Nephron (organoid): ENCODE results near the gene THSD4.

Experiments
- H3K27ac Mint-ChIP-seq, 3 experiments: 2 replicates each; pipeline ENCODE4 v1.8.0; 2020; ENCODE audit warnings: mixed read lengths in 3 of 3, mild to moderate bottlenecking in 2 of 3, moderate library complexity in 1 of 3
- H3K27me3 Mint-ChIP-seq: 2 replicates; pipeline ENCODE4 v1.8.0; 2021; ENCODE audit warnings: low read depth, mild to moderate bottlenecking, moderate library complexity, mixed read lengths
- H3K36me3 Mint-ChIP-seq: 2 replicates; pipeline ENCODE4 v1.8.0; 2020; ENCODE audit warnings: low read depth, mixed read lengths
- H3K4me1 Mint-ChIP-seq: 2 replicates; pipeline ENCODE4 v1.8.0; 2020; ENCODE audit warnings: mixed read lengths
- H3K4me3 Mint-ChIP-seq, 3 experiments: 2 replicates each; pipeline ENCODE4 v1.8.0; 2020; ENCODE audit warnings: mild to moderate bottlenecking in 3 of 3, mixed read lengths in 3 of 3, moderate library complexity in 2 of 3
- H3K9me3 Mint-ChIP-seq: 2 replicates; pipeline ENCODE4 v1.8.0; 2020; ENCODE audit warnings: mixed read lengths
- TF ChIP-seq, protein P1 (sequence below), 3 experiments: fragments of 200-600 bp; sonication (generic); IDR thresholded peaks; one replicate each; pipeline ENCODE4 v1.5.0; 2021; ENCODE audit warnings: antibody characterized with exemption in 3 of 3; ENCODE audit not compliant: unreplicated experiment in 3 of 3

The THSD4 gene

DNA sequence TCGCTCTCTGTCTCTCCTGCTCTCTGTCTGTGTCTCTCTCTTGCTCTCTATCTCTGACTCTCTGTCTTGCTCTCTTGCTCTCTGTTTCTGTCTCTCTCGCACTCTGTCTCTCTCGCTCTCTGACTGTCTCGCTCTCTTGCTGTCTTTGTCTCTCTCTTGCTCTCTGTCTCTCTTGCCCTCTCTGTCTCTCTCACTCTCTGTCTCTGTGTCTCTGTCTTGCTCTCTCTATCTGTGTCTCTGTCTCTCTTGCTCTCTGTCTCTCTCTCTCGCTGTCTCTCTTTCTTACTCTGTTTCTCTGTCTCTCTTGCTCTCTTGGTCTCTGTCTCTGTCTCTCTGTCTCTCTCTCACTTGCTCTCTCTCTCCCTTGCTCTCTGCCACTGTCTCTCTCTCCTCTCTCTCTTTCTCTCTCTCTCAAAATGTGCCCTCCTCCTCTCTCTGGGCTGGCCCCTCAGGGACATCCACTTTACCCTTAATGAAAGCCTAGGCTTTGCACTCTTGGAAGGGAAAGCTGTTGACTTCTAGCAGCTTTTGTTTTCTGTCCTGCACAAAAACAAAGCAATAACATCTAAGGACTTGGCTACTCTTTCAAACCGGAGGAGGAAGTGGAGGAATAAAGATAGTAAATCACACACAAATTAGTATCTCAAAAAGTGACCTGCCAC is 621.1 kb downstream of the THSD4 start:
- TF ChIP-seq, protein P1, sequence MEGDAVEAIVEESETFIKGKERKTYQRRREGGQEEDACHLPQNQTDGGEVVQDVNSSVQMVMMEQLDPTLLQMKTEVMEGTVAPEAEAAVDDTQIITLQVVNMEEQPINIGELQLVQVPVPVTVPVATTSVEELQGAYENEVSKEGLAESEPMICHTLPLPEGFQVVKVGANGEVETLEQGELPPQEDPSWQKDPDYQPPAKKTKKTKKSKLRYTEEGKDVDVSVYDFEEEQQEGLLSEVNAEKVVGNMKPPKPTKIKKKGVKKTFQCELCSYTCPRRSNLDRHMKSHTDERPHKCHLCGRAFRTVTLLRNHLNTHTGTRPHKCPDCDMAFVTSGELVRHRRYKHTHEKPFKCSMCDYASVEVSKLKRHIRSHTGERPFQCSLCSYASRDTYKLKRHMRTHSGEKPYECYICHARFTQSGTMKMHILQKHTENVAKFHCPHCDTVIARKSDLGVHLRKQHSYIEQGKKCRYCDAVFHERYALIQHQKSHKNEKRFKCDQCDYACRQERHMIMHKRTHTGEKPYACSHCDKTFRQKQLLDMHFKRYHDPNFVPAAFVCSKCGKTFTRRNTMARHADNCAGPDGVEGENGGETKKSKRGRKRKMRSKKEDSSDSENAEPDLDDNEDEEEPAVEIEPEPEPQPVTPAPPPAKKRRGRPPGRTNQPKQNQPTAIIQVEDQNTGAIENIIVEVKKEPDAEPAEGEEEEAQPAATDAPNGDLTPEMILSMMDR (IDR thresholded peaks at IDR 0.05; ENCODE audit: unreplicated experiment in 3 of 3): no peak
- Mint-ChIP-seq H3K9me3 (no peaks in the 10 kb centered on the region), H3K27ac (no peak overlapping the region), H3K4me3 (no peak overlapping the region), H3K27me3 (no peaks in the 10 kb centered on the region), H3K36me3 (peaks cover 3% of the 10 kb centered on the region), H3K4me1 (peaks cover 6% of the 10 kb centered on the region)

DNA sequence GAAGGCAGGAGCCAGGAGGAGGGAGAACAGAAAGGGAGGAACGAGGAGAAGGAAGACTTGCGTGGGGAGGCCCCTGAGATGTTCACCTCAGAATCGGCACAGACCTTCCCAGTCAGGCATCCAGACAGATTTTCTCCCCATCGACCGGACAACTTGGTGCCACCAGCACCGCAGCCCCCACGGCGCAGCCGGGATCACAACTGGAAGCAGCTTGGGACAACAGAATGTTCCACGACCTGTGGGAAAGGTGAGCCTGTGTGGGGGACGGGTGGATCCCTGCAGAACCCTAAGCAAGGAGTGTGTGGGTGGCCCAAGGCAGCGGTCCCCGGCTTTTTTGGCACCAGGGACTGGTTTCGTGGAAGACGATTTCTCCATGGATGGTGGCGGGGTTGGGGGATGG is 622.5 kb downstream of the THSD4 start:
- Mint-ChIP-seq H3K4me1 (no peaks in the 10 kb centered on the region), H3K36me3 (no peaks in the 10 kb centered on the region), H3K27ac (no peak overlapping the region), H3K4me3 (no peak overlapping the region), H3K9me3 (no peaks in the 10 kb centered on the region), H3K27me3 (peaks cover 5% of the 10 kb centered on the region)
- TF ChIP-seq, protein P1 (IDR thresholded peaks at IDR 0.05; ENCODE audit: unreplicated experiment in 3 of 3): no peak

DNA sequence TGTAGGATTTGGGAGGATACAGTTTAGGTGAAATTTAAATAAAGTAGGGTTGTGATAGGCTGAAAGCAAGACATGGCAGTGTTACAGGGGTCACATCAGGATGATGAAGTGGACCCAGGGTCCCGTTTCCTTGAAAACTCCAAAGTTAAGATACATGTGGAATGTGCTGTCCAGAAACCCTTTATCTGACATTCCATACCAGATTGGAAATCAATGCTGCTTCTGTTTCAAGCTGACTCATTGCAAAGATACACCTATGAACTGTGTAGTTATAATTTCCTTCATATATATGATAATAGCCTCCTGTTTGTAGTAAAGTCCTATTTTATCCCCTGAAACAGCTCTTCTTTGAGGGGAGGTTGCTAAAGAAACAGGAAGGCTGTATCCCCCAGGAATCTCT is 624.1 kb downstream of the THSD4 start:
- TF ChIP-seq, protein P1 (IDR thresholded peaks at IDR 0.05; ENCODE audit: unreplicated experiment in 3 of 3): no peak
- Mint-ChIP-seq H3K4me1 (peaks cover 11% of the 10 kb centered on the region), H3K4me3 (no peak overlapping the region), H3K36me3 (no peaks in the 10 kb centered on the region), H3K27ac (no peak overlapping the region), H3K27me3 (peaks cover 5% of the 10 kb centered on the region), H3K9me3 (no peaks in the 10 kb centered on the region)

DNA sequence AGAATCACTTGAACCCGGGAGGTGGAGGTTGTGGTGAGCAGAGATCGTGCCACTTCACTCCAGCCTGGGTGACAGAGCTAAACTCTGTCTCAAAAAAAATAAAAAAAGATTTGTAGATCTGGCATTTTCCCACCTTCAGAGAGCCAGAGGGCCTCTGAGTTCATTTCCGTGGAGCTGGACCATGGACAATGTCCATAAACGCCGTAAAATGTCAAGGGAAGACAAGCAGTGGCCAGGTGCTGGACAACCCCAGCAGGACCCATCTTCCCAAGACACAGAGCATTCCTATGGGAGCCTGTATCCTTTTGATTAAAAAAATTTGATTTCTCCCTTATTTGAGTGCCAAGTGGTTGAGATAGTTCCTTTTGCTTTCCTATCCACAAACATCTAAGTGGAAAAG is 627.7 kb downstream of the THSD4 start:
- H3K36me3 Mint-ChIP-seq: peaks cover 11% of the 10 kb centered on the region
- H3K27ac Mint-ChIP-seq: peak overlapping the region in 1 of 3 experiments; percentile 26
- H3K4me1 Mint-ChIP-seq: peaks cover 15% of the 10 kb centered on the region
- H3K9me3 Mint-ChIP-seq: peaks cover 2% of the 10 kb centered on the region
- H3K27me3 Mint-ChIP-seq: peaks cover 5% of the 10 kb centered on the region
- no peak overlapping the region for H3K4me3 Mint-ChIP-seq
- TF ChIP-seq, protein P1 (IDR thresholded peaks at IDR 0.05; ENCODE audit: unreplicated experiment in 3 of 3): no peak

DNA sequence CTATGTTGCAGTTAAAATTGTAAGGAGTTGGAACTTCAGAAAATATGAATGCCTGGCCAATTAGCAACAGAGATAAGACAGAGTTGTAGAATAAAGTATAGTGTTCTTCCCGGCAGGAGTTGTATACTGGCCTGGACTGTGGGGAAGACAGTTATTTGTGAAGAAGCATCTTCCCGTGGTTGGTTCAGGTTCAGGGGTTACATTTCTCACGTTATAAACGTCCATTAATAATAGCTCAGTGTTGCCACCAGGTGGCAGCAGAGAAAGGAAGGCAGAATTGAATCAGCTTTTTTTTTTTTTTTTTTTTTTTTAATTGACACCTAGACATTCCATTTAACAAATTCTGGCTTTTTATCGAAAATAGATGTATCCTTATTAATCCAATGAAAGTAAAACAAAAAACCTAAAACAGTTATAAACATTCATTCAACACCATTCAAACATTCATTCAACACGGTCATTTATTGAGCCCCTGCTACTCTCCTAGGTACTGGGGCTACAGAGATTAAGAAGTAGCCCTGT is 628.7 kb downstream of the THSD4 start:
- Mint-ChIP-seq H3K36me3 (peaks cover 15% of the 10 kb centered on the region), H3K27me3 (peaks cover 5% of the 10 kb centered on the region), H3K9me3 (peaks cover 2% of the 10 kb centered on the region), H3K27ac (peak overlapping the region in 2 of 3 experiments; percentile 26 to 47), H3K4me3 (no peak overlapping the region), H3K4me1 (peaks cover 17% of the 10 kb centered on the region)
- TF ChIP-seq, protein P1 (IDR thresholded peaks at IDR 0.05; ENCODE audit: unreplicated experiment in 3 of 3): peak; percentile 70 to 78 (median 77)

DNA sequence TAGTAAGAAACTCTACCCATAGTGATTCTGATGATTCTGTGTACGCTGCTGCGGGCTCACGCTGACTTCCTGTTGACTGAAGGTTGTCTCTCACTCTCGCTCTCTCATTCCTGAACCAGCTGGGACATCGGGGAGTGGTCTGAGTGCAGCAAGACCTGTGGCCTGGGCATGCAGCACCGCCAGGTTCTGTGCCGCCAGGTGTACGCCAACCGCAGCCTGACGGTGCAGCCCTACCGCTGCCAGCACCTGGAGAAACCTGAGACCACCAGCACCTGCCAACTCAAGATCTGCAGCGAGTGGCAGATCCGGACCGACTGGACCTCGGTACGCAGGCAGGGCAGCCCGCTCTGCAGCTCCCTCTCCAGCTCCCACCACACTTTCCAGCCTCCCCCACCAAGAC is 631.4 kb downstream of the THSD4 start:
- Mint-ChIP-seq H3K27me3 (peaks cover 9% of the 10 kb centered on the region), H3K36me3 (peaks cover 20% of the 10 kb centered on the region), H3K27ac (no peak overlapping the region), H3K4me1 (peaks cover 19% of the 10 kb centered on the region), H3K9me3 (peaks cover 2% of the 10 kb centered on the region), H3K4me3 (no peak overlapping the region)
- TF ChIP-seq, protein P1 (IDR thresholded peaks at IDR 0.05; ENCODE audit: unreplicated experiment in 3 of 3): no peak
